Astrocyte of the spinal cord (primary cell): ENCODE measurements around the gene LRRC4.

Experiments used
- DNase-seq: peaks from one replicate; pipeline ENCODE4 v3.0.0; 2011; ENCODE audit warnings: low read depth, low spot score
- H3K4me3 ChIP-seq: 2 replicates; pipeline ENCODE4 v1.5.1; 2011; ENCODE audit warnings: low read depth, mild to moderate bottlenecking, low read length, moderate library complexity
- in situ Hi-C: cut with HindIII; loops from 2 replicates; pipeline ENCODE4 v1.10.0; 2017; ENCODE audit warnings: low sequenced_read_pairs
- TF ChIP-seq, protein P1 (sequence below): IDR thresholded peaks from 2 replicates; pipeline ENCODE4 v1.5.1; 2012; ENCODE audit warnings: low read depth, mild to moderate bottlenecking, low read length, inconsistent platforms

LRRC4 gene

GRCh38 chr7:128042012-128042411 is 10.8 kb upstream of the LRRC4 start:
- TF ChIP-seq, protein P1, sequence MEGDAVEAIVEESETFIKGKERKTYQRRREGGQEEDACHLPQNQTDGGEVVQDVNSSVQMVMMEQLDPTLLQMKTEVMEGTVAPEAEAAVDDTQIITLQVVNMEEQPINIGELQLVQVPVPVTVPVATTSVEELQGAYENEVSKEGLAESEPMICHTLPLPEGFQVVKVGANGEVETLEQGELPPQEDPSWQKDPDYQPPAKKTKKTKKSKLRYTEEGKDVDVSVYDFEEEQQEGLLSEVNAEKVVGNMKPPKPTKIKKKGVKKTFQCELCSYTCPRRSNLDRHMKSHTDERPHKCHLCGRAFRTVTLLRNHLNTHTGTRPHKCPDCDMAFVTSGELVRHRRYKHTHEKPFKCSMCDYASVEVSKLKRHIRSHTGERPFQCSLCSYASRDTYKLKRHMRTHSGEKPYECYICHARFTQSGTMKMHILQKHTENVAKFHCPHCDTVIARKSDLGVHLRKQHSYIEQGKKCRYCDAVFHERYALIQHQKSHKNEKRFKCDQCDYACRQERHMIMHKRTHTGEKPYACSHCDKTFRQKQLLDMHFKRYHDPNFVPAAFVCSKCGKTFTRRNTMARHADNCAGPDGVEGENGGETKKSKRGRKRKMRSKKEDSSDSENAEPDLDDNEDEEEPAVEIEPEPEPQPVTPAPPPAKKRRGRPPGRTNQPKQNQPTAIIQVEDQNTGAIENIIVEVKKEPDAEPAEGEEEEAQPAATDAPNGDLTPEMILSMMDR: no peak
- H3K4me3 ChIP-seq: no peak overlapping the region
- no peak for DNase-seq
- in situ Hi-C loops: no loop called here

- DNase-seq: peak; percentile 84
- no peak overlapping the region for H3K4me3 ChIP-seq
- in situ Hi-C loops: no loop called here
- TF ChIP-seq, protein P1: no peak
Measured at GRCh38 chr7:128041203-128041602, 10.0 kb upstream of the LRRC4 start.

- TF ChIP-seq, protein P1: no peak
- in situ Hi-C loops: no loop called here
Measured at GRCh38 chr7:128040205-128040604, 9.0 kb upstream of the LRRC4 start.

DNA sequence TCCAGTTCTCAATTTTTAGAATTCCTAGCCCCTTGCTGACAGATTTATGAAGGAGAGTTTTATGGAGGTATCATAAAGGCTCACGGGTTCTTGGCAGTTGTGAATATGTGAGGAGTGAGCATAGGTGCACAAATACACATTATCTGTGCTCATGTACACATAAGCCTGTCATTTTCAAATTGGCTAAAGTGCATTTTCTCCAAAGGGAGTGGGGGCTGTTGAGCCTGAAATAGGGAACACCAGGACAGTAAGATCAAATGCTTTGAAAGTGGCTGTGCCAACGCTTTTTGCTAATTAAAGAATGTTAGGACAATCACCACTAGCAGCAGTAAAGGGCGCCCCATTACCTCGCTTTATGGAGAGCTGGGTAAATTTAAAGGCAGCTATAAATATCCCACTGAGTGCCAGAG is 8.3 kb upstream of the LRRC4 start:
- TF ChIP-seq, protein P1: no peak
- no peak overlapping the region for H3K4me3 ChIP-seq
- in situ Hi-C loops: no loop called here
- DNase-seq: no peak

More at GRCh38 chr7:128040205-128040604, 9.0 kb upstream of the LRRC4 start:
- DNase-seq: no peak
- no peak overlapping the region for H3K4me3 ChIP-seq

- no peak overlapping the region for H3K4me3 ChIP-seq
- DNase-seq: no peak
- in situ Hi-C loops: no loop called here
- TF ChIP-seq, protein P1: no peak
Measured at GRCh38 chr7:128037880-128038619, 6.8 kb upstream of the LRRC4 start.

GRCh38 chr7:128037081-128037480 is 5.8 kb upstream of the LRRC4 start:
- no peak for DNase-seq
- no peak overlapping the region for H3K4me3 ChIP-seq
- TF ChIP-seq, protein P1: no peak
- in situ Hi-C loops: no loop called here
